H9 (cell line): Measurements from ENCODE around the gene PPP2R1A. TPM values are rescaled to one million over a fixed set of nuclear protein-coding genes. Genes with fewer than 3 reads are reported as not detected.

Source experiments
- DNase-seq: peaks from one replicate; pipeline ENCODE4 v3.0.0-alpha.2; 2017
- H2AFZ ChIP-seq: one replicate; pipeline ENCODE4 v1.6.1; 2013; ENCODE audit warnings: mild to moderate bottlenecking, low read length, control low read depth, moderate library complexity
- H2AK5ac ChIP-seq: 2 replicates; pipeline ENCODE4 v1.6.1; 2013; ENCODE audit warnings: low read length, control low read depth, mixed read lengths; ENCODE audit not compliant: insufficient read length
- H2BK120ac ChIP-seq: one replicate; pipeline ENCODE4 v1.6.1; 2013; ENCODE audit warnings: low read depth, mild to moderate bottlenecking, low read length, control low read depth, inconsistent platforms; ENCODE audit not compliant: poor library complexity, severe bottlenecking
- H2BK12ac ChIP-seq: 2 replicates; pipeline ENCODE4 v1.6.1; 2013; ENCODE audit warnings: low read length, control low read depth, mixed read lengths, low read depth; ENCODE audit not compliant: insufficient read length
- H2BK15ac ChIP-seq: 2 replicates; pipeline ENCODE4 v1.6.1; 2013; ENCODE audit warnings: low read depth, low read length, control low read depth
- H2BK20ac ChIP-seq: one replicate; pipeline ENCODE4 v1.6.1; 2013; ENCODE audit warnings: low read depth, mild to moderate bottlenecking, low read length, control low read depth, inconsistent platforms; ENCODE audit not compliant: poor library complexity, severe bottlenecking
- H2BK5ac ChIP-seq: 2 replicates; pipeline ENCODE4 v1.6.1; 2013; ENCODE audit warnings: low read length, control low read depth, mixed read lengths; ENCODE audit not compliant: insufficient read length
- H3K14ac ChIP-seq: 2 replicates; pipeline ENCODE4 v1.6.1; 2013; ENCODE audit warnings: low read length, control low read depth; ENCODE audit not compliant: insufficient read depth
- H3K18ac ChIP-seq: 2 replicates; pipeline ENCODE4 v1.6.1; 2013; ENCODE audit warnings: low read depth, mild to moderate bottlenecking, mixed read lengths, low read length, control low read depth; ENCODE audit not compliant: insufficient read length
- H3K23ac ChIP-seq: 2 replicates; pipeline ENCODE4 v1.6.1; 2013; ENCODE audit warnings: low read length, control low read depth, mixed read lengths, low read depth; ENCODE audit not compliant: insufficient read length
- H3K23me2 ChIP-seq: 2 replicates; pipeline ENCODE4 v1.6.1; 2013; ENCODE audit warnings: low read depth, mild to moderate bottlenecking, mixed read lengths, low read length, control low read depth; ENCODE audit not compliant: insufficient read length, poor library complexity, severe bottlenecking
- H3K27ac ChIP-seq: 2 replicates; pipeline ENCODE4 v1.5.1; 2013; ENCODE audit warnings: low read length, control low read depth, mixed read lengths, low read depth; ENCODE audit not compliant: insufficient read length
- H3K27me3 ChIP-seq: 2 replicates; pipeline ENCODE4 v1.6.1; 2013; ENCODE audit warnings: low read length, control low read depth, inconsistent platforms; ENCODE audit not compliant: insufficient read depth
- H3K4ac ChIP-seq: 2 replicates; pipeline ENCODE4 v1.6.1; 2013; ENCODE audit warnings: low read depth, mild to moderate bottlenecking, control low read depth, inconsistent platforms, low read length, moderate library complexity
- H3K4me1 ChIP-seq: 2 replicates; pipeline ENCODE4 v1.6.1; 2013; ENCODE audit warnings: low read length, control low read depth, inconsistent platforms; ENCODE audit not compliant: insufficient read depth
- H3K4me2 ChIP-seq: 2 replicates; pipeline ENCODE4 v1.6.1; 2013; ENCODE audit warnings: low read length, control low read depth, mixed read lengths; ENCODE audit not compliant: insufficient read length, insufficient read depth
- H3K56ac ChIP-seq: 2 replicates; pipeline ENCODE4 v1.6.1; 2013; ENCODE audit warnings: low read depth, mild to moderate bottlenecking, mixed read lengths, low read length, control low read depth; ENCODE audit not compliant: insufficient read length
- H3K79me1 ChIP-seq: 2 replicates; pipeline ENCODE4 v1.6.1; 2013; ENCODE audit warnings: low read depth, mild to moderate bottlenecking, moderate library complexity, low read length, control low read depth, inconsistent platforms; ENCODE audit not compliant: insufficient read depth, poor library complexity, severe bottlenecking
- H3K79me2 ChIP-seq: 2 replicates; pipeline ENCODE4 v1.6.1; 2013; ENCODE audit warnings: low read length, control low read depth, inconsistent platforms; ENCODE audit not compliant: insufficient read depth
- H3K9ac ChIP-seq: 2 replicates; pipeline ENCODE4 v1.6.1; 2013; ENCODE audit warnings: low read length, control low read depth, mixed read lengths; ENCODE audit not compliant: insufficient read length; ENCODE audit errors: extremely low read depth
- H3K9me3 ChIP-seq: one replicate; pipeline ENCODE4 v1.6.1; 2013; ENCODE audit warnings: low read depth, low read length, inconsistent platforms; ENCODE audit not compliant: control insufficient read depth
- H3T11ph ChIP-seq: one replicate; pipeline ENCODE4 v1.6.1; 2013; ENCODE audit warnings: mild to moderate bottlenecking, low read length, control low read depth, inconsistent platforms
- H4K20me1 ChIP-seq: one replicate; pipeline ENCODE4 v1.6.1; 2013; ENCODE audit not compliant: control insufficient read depth, insufficient read length, insufficient read depth
- H4K5ac ChIP-seq: 2 replicates; pipeline ENCODE4 v1.6.1; 2013; ENCODE audit warnings: low read depth, mild to moderate bottlenecking, mixed read lengths, low read length, control low read depth; ENCODE audit not compliant: insufficient read length
- H4K8ac ChIP-seq: replicated peaks from 2 replicates; pipeline ENCODE4 v1.6.1; 2013; ENCODE audit warnings: low read length, control low read depth, mixed read lengths, low read depth; ENCODE audit not compliant: insufficient read length
- H4K91ac ChIP-seq: 2 replicates; pipeline ENCODE4 v1.6.1; 2013; ENCODE audit warnings: low read depth, mild to moderate bottlenecking, moderate library complexity, mixed read lengths, low read length, control low read depth; ENCODE audit not compliant: insufficient read length
- H3K27ac Mint-ChIP-seq, 3 experiments: 2 replicates in 2 of 3; 3 replicates in 1 of 3; pipeline ENCODE4 v1.8.0; 2020 to 2021; ENCODE audit warnings: mixed read lengths in 3 of 3, mild to moderate bottlenecking in 1 of 3, moderate library complexity in 1 of 3
- H3K27me3 Mint-ChIP-seq: 2 replicates; pipeline ENCODE4 v1.8.0; 2021; ENCODE audit warnings: low read depth, mild to moderate bottlenecking, moderate library complexity, mixed read lengths
- H3K36me3 Mint-ChIP-seq, 3 experiments: 2 replicates in 2 of 3; 3 replicates in 1 of 3; pipeline ENCODE4 v1.8.0; 2020 to 2021; ENCODE audit warnings: low read depth in 3 of 3, mixed read lengths in 3 of 3; ENCODE audit not compliant: insufficient read depth in 1 of 3
- H3K4me1 Mint-ChIP-seq, 2 experiments: 2 replicates each; pipeline ENCODE4 v1.8.0; 2020; ENCODE audit warnings: mixed read lengths in 2 of 2
- H3K4me3 Mint-ChIP-seq, 2 experiments: 2 replicates in 1 of 2; 3 replicates in 1 of 2; pipeline ENCODE4 v1.8.0; 2020 to 2021; ENCODE audit warnings: mild to moderate bottlenecking in 2 of 2, mixed read lengths in 2 of 2, moderate library complexity in 1 of 2
- H3K9me3 Mint-ChIP-seq, 2 experiments: 2 replicates in 1 of 2; 3 replicates in 1 of 2; pipeline ENCODE4 v1.8.0; 2020; ENCODE audit warnings: mild to moderate bottlenecking in 2 of 2, mixed read lengths in 2 of 2, moderate library complexity in 1 of 2
- WGBS: extraction: QIAGEN DNeasy Blood & Tissue Kit; methylation state at CpG from one replicate; pipeline ENCODE4 v1.1.7; 2013; ENCODE audit warnings: missing lambda C conversion rate, low lambda C conversion rate, mixed read lengths; ENCODE audit not compliant: insufficient read length; ENCODE audit errors: extremely low coverage; 5-methylcytosine and 5-hydroxymethylcytosine counted together
- total RNA-seq: library from RNA; stranded (reverse); gene quantifications from 2 replicates; pipeline ENCODE4 v1.2.1, GENCODE V29; 2021
- TF ChIP-seq, protein P1 (sequence below): fragments of 200-600 bp; sonication (generic); conservative IDR thresholded peaks from 3 replicates; pipeline ENCODE4 v1.8.0; 2021; ENCODE audit warnings: antibody characterized with exemption, mild to moderate bottlenecking

Gene PPP2R1A
- total RNA-seq, 1 experiment from 2014 or later: 432 TPM

DNA sequence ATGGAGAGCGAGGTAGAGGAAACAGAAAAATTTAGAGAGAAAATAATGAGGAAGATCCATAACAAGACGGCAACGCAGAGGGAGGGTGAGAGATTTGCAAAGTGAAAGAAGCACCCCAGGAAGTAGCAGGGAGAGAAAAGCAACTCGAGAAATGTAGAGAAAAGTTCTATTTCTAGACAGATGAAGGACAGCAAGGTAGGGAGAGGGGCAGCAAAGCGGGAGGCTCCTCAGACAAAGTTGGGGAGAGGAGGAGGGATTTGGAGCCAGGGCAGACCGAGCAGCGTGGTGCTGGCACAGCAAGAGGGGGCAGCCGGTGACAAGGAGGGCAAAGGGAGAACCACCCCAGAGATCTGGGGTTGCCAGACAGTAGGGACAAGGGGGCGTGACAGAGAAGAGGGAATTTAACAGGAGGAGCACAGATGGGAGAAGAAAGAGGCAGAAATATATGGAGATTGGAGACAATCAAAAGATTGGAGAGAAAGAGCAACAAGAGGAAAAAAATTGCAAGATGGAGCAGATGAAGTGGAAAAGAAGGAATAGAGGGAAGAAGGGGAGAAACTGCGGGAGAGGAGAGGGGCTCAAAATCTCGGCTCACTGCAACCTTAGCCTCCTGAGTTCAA is 80.5 kb downstream of the PPP2R1A start:
- Histone ChIP-seq H3K27me3 (no peaks in the 10 kb centered on the region), H3K56ac (no peak overlapping the region), H3K79me1 (peaks cover 18% of the 10 kb centered on the region), H2BK20ac (no peak overlapping the region), H3K23me2 (peaks cover 6% of the 10 kb centered on the region), H2BK15ac (no peak overlapping the region), H4K91ac (no peak overlapping the region), H2BK5ac (no peak overlapping the region), H3K4ac (peak overlapping the region; percentile 53; the same call in 1 of the 2 replicates), H2BK12ac (no peak overlapping the region), H2AK5ac (no peak overlapping the region), H3K23ac (no peak overlapping the region), H3T11ph (no peak overlapping the region), H3K9ac (peak overlapping the region; percentile 96), H4K8ac (no peak overlapping the region), H3K14ac (peak overlapping the region; percentile 100), H2BK120ac (no peak overlapping the region), H3K79me2 (peaks cover 41% of the 10 kb centered on the region), H3K4me2 (peak overlapping the region; percentile 85), H3K27ac (no peak overlapping the region), H3K18ac (peak overlapping the region; percentile 17), H3K4me1 (no peaks in the 10 kb centered on the region), H3K9me3 (no peaks in the 10 kb centered on the region), H4K5ac (no peak overlapping the region), H2AFZ (no peak overlapping the region), H4K20me1 (no peaks in the 10 kb centered on the region)
- DNase-seq: no peak
- no CpG with 5 or more reads among the region's 11 CpGs for WGBS
- Mint-ChIP-seq H3K27ac (peak overlapping the region; percentile 26 to 99 (median 86)), H3K36me3 (peaks cover 40 to 41% (median 41%) of the 10 kb centered on the region in 3 experiments), H3K4me3 (peak overlapping the region; percentile 91 to 94), H3K4me1 (peaks cover 20 to 25% of the 10 kb centered on the region in 2 experiments), H3K9me3 (peaks cover 4 to 15% of the 10 kb centered on the region in 2 experiments), H3K27me3 (no peaks in the 10 kb centered on the region)
- TF ChIP-seq, protein P1, sequence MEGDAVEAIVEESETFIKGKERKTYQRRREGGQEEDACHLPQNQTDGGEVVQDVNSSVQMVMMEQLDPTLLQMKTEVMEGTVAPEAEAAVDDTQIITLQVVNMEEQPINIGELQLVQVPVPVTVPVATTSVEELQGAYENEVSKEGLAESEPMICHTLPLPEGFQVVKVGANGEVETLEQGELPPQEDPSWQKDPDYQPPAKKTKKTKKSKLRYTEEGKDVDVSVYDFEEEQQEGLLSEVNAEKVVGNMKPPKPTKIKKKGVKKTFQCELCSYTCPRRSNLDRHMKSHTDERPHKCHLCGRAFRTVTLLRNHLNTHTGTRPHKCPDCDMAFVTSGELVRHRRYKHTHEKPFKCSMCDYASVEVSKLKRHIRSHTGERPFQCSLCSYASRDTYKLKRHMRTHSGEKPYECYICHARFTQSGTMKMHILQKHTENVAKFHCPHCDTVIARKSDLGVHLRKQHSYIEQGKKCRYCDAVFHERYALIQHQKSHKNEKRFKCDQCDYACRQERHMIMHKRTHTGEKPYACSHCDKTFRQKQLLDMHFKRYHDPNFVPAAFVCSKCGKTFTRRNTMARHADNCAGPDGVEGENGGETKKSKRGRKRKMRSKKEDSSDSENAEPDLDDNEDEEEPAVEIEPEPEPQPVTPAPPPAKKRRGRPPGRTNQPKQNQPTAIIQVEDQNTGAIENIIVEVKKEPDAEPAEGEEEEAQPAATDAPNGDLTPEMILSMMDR: no peak
